Lower leg skin (tissue), 4 donors: Measurements from ENCODE around the gene SYDE1. TPM values are rescaled to one million over a fixed set of nuclear protein-coding genes. Genes with fewer than 3 reads are reported as not detected.
A peak's percentile ranks its signal among the peaks of the same experiment; 100 is the strongest.
"Not testable (repeated sequence)": the region's sequence is repeated elsewhere in the genome, so short reads cannot be mapped to it uniquely, and the experiment has no call there.

Experiments
- DNase-seq, 2 donors: peaks; one replicate each; pipeline ENCODE4 v3.0.0-alpha.2; 2019; ENCODE audit warnings: low spot score in 2 of 2
- H3K4me3 ChIP-seq: fragments of 200-600 bp; sonication (generic); 2 replicates; pipeline ENCODE4 v1.5.1; 2017; ENCODE audit warnings: mild to moderate bottlenecking, low read depth; ENCODE audit not compliant: poor library complexity, severe bottlenecking
- CTCF ChIP-seq, 3 donors: fragments of 450-650 bp; IDR thresholded peaks; one replicate each; pipeline ENCODE4 v1.5.1; 2016; ENCODE audit warnings: antibody characterized with exemption in 3 of 3, mild to moderate bottlenecking in 3 of 3, moderate library complexity in 2 of 3
- POLR2A ChIP-seq, 2 donors: fragments of 450-650 bp; IDR thresholded peaks; one replicate each; pipeline ENCODE4 v1.6.1; 2016 to 2017; ENCODE audit warnings: antibody characterized with exemption in 2 of 2, mild to moderate bottlenecking in 1 of 2, moderate library complexity in 1 of 2
- WGBS, 2 donors: methylation state at CpG; one replicate each; pipeline ENCODE4 v1.1.5; 2018; 5-methylcytosine and 5-hydroxymethylcytosine counted together
- intact Hi-C: fragments of 100-400 bp; cut with DNase I; formaldehyde crosslinking; loops from one replicate; pipeline ENCODE4 v1.15.0; 2023; ENCODE audit warnings: low total_unique reads
- total RNA-seq, 4 donors: library from RNA; depleted of rRNA; stranded (reverse); fragments of >200 nt; gene quantifications; one replicate each; pipeline ENCODE4 v1.1.0, GENCODE V29; 2016

SYDE1 gene
- total RNA-seq: 10 to 100 TPM in 2 of 4 donors, 1 to 10 TPM in 2; 7.1 to 15.9 (median 9.9) TPM

- peak in 1 of 2 donors; percentile 89 for DNase-seq
- TF ChIP-seq POLR2A (IDR thresholded peaks at IDR 0.05): no peak
- TF ChIP-seq CTCF (IDR thresholded peaks at IDR 0.05): no peak
- H3K4me3 ChIP-seq: peak within 1 kb of the TSS; percentile 67
- 3 to 5% methylated on average over 59 to 62 of the region's 78 CpGs for whole genome bisulfite sequencing, 2 donors
- intact Hi-C loops: no loop called here
Observed at GRCh38 chr19:15107061-15108010, at the start of gene SYDE1. Gene SYDE1, plus strand, starts transcription at chr19:15107401. Its CDS starts 33 bp downstream, at chr19:15107434.

GRCh38 chr19:15062036-15062435, 45.2 kb upstream of the SYDE1 start:
- TF ChIP-seq POLR2A (IDR thresholded peaks at IDR 0.05) (no peak), CTCF (IDR thresholded peaks at IDR 0.05) (no peak)
- no peak overlapping the region for H3K4me3 ChIP-seq
- intact Hi-C loops: no loop called here
- DNase-seq: no peak
- WGBS, 2 donors: 79% methylated on average over 12 of the region's 12 CpGs

- WGBS, 2 donors: 61 to 67% methylated on average over 4 of the region's 4 CpGs
- intact Hi-C loops, DNase-seq, H3K4me3 ChIP-seq: not testable (repeated sequence)
Observed at GRCh38 chr19:15070386-15070785, 36.8 kb upstream of the SYDE1 start.

GRCh38 chr19:15072930-15073647, 34.1 kb upstream of the SYDE1 start:
- no peak overlapping the region for H3K4me3 ChIP-seq
- intact Hi-C loops: no loop called here
- 53 to 65% methylated on average over 23 of the region's 23 CpGs for WGBS, 2 donors
- TF ChIP-seq POLR2A (IDR thresholded peaks at IDR 0.05) (no peak), CTCF (IDR thresholded peaks at IDR 0.05) (no peak)
- DNase-seq: no peak

- intact Hi-C loops: no loop called here
- TF ChIP-seq CTCF (IDR thresholded peaks at IDR 0.05) (no peak), POLR2A (IDR thresholded peaks at IDR 0.05) (no peak)
- WGBS, 2 donors: 57 to 62% methylated on average over 2 of the region's 2 CpGs
- H3K4me3 ChIP-seq: no peak overlapping the region
- DNase-seq: no peak
Observed at GRCh38 chr19:15074371-15074770, 32.8 kb upstream of the SYDE1 start.

- no peak for TF ChIP-seq POLR2A (IDR thresholded peaks at IDR 0.05)
- TF ChIP-seq CTCF (IDR thresholded peaks at IDR 0.05): no peak
- DNase-seq: no peak
- H3K4me3 ChIP-seq: no peak overlapping the region
- intact Hi-C loops: no loop called here
- 48 to 61% methylated on average over 4 of the region's 4 CpGs for WGBS, 2 donors
Observed at GRCh38 chr19:15075806-15076205, 31.4 kb upstream of the SYDE1 start.

- whole genome bisulfite sequencing, 2 donors: 67 to 70% methylated on average over 4 of the region's 4 CpGs
- DNase-seq, H3K4me3 ChIP-seq, intact Hi-C loops: not testable (repeated sequence)
Observed at GRCh38 chr19:15080002-15080401, 27.2 kb upstream of the SYDE1 start.
